HEK293 (cell line): ENCODE data around the gene KCTD14.
A peak's percentile ranks its signal among the peaks of the same experiment; 100 is the strongest.

Experiments
- CTCF ChIA-PET: fragments of 350-600 bp; formaldehyde crosslinking; extraction: SDS; loops from one replicate; lab custom pipeline; 2021; ENCODE audit warnings: antibody characterized with exemption; lab: Yijun Ruan, JAX
- POLR2A ChIA-PET: fragments of 300-600 bp; formaldehyde crosslinking; extraction: SDS; loops from one replicate; lab custom pipeline; 2020; ENCODE audit warnings: antibody characterized with exemption, inconsistent platforms; lab: Yijun Ruan, JAX
- H3K27ac ChIP-seq: fragments of 200-500 bp; sonication (Bioruptor generic); 2 replicates; pipeline ENCODE4 v1.5.1; 2014; ENCODE audit warnings: low read depth, low read length, control low read depth, inconsistent platforms; ENCODE audit errors: extremely low read depth
- H3K36me3 ChIP-seq, 2 experiments: fragments of 200-500 bp in 1 of 2; sonication (Bioruptor generic) in 1 of 2; 1 replicate in 1 of 2; 2 replicates in 1 of 2; pipeline ENCODE4 v1.5.1; 2014 to 2017; ENCODE audit warnings: inconsistent platforms in 2 of 2, low read length in 2 of 2; ENCODE audit not compliant: control insufficient read depth in 2 of 2, insufficient read depth in 1 of 2
- H3K4me1 ChIP-seq: fragments of 200-500 bp; sonication (Bioruptor generic); 2 replicates; pipeline ENCODE4 v1.5.1; 2014; ENCODE audit warnings: mild to moderate bottlenecking, low read length, inconsistent platforms; ENCODE audit not compliant: control insufficient read depth, insufficient read depth
- H3K4me3 ChIP-seq: 2 replicates; pipeline ENCODE4 v1.5.1; 2011; ENCODE audit warnings: low read depth, mild to moderate bottlenecking, control low read depth, low read length, moderate library complexity
- H3K9me3 ChIP-seq: fragments of 200-500 bp; sonication (Bioruptor generic); 2 replicates; pipeline ENCODE4 v1.5.1; 2014; ENCODE audit warnings: low read depth, low read length, inconsistent platforms; ENCODE audit not compliant: control insufficient read depth, insufficient read depth
- GFI1B ChIP-seq: fragments of 450-650 bp; formaldehyde crosslinking; IDR thresholded peaks from 2 replicates; pipeline ENCODE4 v1.5.1; 2016; ENCODE audit warnings: missing biosample characterization, missing genetic modification characterization
- PRDM2 ChIP-seq: fragments of 450-650 bp; formaldehyde crosslinking; IDR thresholded peaks from 2 replicates; pipeline ENCODE4 v1.5.1; 2016; ENCODE audit warnings: missing biosample characterization, missing genetic modification characterization, borderline replicate concordance
- YY2 ChIP-seq: fragments of 450-650 bp; formaldehyde crosslinking; IDR thresholded peaks from 2 replicates; pipeline ENCODE4 v1.5.1; 2016; ENCODE audit warnings: missing biosample characterization, missing genetic modification characterization
- ZBTB17 ChIP-seq: fragments of 450-650 bp; formaldehyde crosslinking; IDR thresholded peaks from 2 replicates; pipeline ENCODE4 v1.5.1; 2016; ENCODE audit warnings: missing biosample characterization, missing genetic modification characterization
- ZFP37 ChIP-seq: fragments of 450-650 bp; formaldehyde crosslinking; IDR thresholded peaks from 2 replicates; pipeline ENCODE4 v1.5.1; 2016; ENCODE audit warnings: missing biosample characterization, missing genetic modification characterization
- ZNF114 ChIP-seq: fragments of 450-650 bp; formaldehyde crosslinking; IDR thresholded peaks from 2 replicates; pipeline ENCODE4 v1.5.0; 2017; ENCODE audit warnings: missing biosample characterization, missing genetic modification characterization
- ZNF19 ChIP-seq: fragments of 450-650 bp; formaldehyde crosslinking; IDR thresholded peaks from 2 replicates; pipeline ENCODE4; 2016; ENCODE audit warnings: missing biosample characterization, missing genetic modification characterization, low read depth
- ZNF394 ChIP-seq: fragments of 450-650 bp; formaldehyde crosslinking; IDR thresholded peaks from 2 replicates; pipeline ENCODE4 v1.5.1; 2016; ENCODE audit warnings: missing biosample characterization, missing genetic modification characterization, mild to moderate bottlenecking, moderate library complexity, borderline replicate concordance
- ZNF501 ChIP-seq: fragments of 450-650 bp; formaldehyde crosslinking; IDR thresholded peaks from 2 replicates; pipeline ENCODE4 v1.5.1; 2016; ENCODE audit warnings: missing biosample characterization, missing genetic modification characterization
- ZNF555 ChIP-seq: fragments of 450-650 bp; formaldehyde crosslinking; conservative IDR thresholded peaks from 2 replicates; pipeline ENCODE4 v1.5.1; 2017; ENCODE audit warnings: missing biosample characterization, mild to moderate bottlenecking, missing genetic modification characterization, inconsistent platforms
- ZNF76 ChIP-seq: fragments of 450-650 bp; formaldehyde crosslinking; IDR thresholded peaks from 2 replicates; pipeline ENCODE4; 2016; ENCODE audit warnings: low read depth, missing biosample characterization, missing genetic modification characterization, borderline replicate concordance
- ZSCAN16 ChIP-seq: fragments of 450-650 bp; formaldehyde crosslinking; IDR thresholded peaks from 2 replicates; pipeline ENCODE4 v1.5.1; 2016; ENCODE audit warnings: missing biosample characterization, missing genetic modification characterization
- ZXDB ChIP-seq: fragments of 450-650 bp; formaldehyde crosslinking; IDR thresholded peaks from 2 replicates; pipeline ENCODE4 v1.5.1; 2016; ENCODE audit warnings: missing biosample characterization, missing genetic modification characterization
- TF ChIP-seq, protein P1 (sequence below): fragments of 450-650 bp; formaldehyde crosslinking; conservative IDR thresholded peaks from 2 replicates; pipeline ENCODE4 v1.5.1; 2016; ENCODE audit warnings: low read depth, missing biosample characterization, missing genetic modification characterization
- TF ChIP-seq, protein P2 (sequence below): fragments of 450-650 bp; formaldehyde crosslinking; IDR thresholded peaks from 2 replicates; pipeline ENCODE4 v1.5.1; 2016; ENCODE audit warnings: missing biosample characterization, missing genetic modification characterization
- TF ChIP-seq, protein P3 (sequence below): sonication (generic); formaldehyde crosslinking; IDR thresholded peaks from 2 replicates; pipeline ENCODE4 v1.8.1; 2022; ENCODE audit warnings: mild to moderate bottlenecking, moderate library complexity, missing genetic modification reagents
- TF ChIP-seq, protein P4 (sequence below): fragments of 450-650 bp; formaldehyde crosslinking; IDR thresholded peaks from 2 replicates; pipeline ENCODE4 v1.5.1; 2016; ENCODE audit warnings: missing biosample characterization, missing genetic modification characterization
- TF ChIP-seq, protein P5 (sequence below): fragments of 450-650 bp; formaldehyde crosslinking; IDR thresholded peaks from 2 replicates; pipeline ENCODE4 v1.5.1; 2016; ENCODE audit warnings: missing biosample characterization, missing genetic modification characterization

KCTD14 gene

DNA sequence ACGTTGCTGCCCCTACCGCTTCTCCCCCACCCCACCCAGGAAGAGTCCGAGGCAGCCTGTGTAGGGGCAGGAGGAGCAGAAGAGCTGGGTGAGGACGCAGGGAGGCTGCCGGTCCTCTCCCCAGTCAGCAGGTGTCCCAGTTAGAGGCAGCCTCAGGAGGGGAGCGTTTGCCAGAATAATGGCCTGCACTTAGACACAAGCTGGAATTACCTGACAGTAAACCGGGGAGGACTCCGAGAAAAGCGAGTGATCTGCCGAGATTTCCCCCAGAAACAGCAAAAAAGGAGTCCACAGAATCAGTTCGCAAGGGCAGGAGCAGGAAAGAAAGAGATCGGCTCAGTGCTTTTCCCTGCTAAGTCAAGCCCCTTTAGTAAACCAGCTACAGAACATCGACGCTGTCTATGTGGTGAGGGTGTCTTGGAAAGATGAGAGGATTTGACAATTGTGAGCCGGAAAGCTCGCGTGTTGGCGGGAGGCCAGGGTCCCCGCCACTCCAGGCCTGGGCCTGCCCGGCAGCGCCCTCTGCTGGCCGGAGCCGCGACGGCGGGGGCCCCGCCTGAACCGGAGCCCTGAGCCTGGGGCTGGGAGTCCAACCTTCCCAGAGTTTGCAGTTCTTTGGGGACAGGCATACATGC, 22.9 kb upstream of the KCTD14 start (continued):
- TF ChIP-seq, protein P1, sequence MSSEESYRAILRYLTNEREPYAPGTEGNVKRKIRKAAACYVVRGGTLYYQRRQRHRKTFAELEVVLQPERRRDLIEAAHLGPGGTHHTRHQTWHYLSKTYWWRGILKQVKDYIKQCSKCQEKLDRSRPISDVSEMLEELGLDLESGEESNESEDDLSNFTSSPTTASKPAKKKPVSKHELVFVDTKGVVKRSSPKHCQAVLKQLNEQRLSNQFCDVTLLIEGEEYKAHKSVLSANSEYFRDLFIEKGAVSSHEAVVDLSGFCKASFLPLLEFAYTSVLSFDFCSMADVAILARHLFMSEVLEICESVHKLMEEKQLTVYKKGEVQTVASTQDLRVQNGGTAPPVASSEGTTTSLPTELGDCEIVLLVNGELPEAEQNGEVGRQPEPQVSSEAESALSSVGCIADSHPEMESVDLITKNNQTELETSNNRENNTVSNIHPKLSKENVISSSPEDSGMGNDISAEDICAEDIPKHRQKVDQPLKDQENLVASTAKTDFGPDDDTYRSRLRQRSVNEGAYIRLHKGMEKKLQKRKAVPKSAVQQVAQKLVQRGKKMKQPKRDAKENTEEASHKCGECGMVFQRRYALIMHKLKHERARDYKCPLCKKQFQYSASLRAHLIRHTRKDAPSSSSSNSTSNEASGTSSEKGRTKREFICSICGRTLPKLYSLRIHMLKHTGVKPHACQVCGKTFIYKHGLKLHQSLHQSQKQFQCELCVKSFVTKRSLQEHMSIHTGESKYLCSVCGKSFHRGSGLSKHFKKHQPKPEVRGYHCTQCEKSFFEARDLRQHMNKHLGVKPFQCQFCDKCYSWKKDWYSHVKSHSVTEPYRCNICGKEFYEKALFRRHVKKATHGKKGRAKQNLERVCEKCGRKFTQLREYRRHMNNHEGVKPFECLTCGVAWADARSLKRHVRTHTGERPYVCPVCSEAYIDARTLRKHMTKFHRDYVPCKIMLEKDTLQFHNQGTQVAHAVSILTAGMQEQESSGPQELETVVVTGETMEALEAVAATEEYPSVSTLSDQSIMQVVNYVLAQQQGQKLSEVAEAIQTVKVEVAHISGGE (tag by site-specific recombination) = no peak
- TF ChIP-seq ZNF555 (tag by site-specific recombination) (no peak), ZNF501 (tag by site-specific recombination) (peak; percentile 46; the same call in 1 of the 2 replicates), ZBTB17 (peak; percentile 75; the same call in 1 of the 2 replicates), ZNF394 (tag by site-specific recombination) (no peak)

- ChIA-PET POLR2A (no interaction called here), CTCF (interaction anchor here (0.6 to 2.6 kb wide), 9 partner anchors 8 to 268 kb away, joined by 3 to 17 read pairs (median 7); partner anchors contain the start of genes INTS4 and THRSP)
- no peaks in the 10 kb centered on the region for H3K4me1 ChIP-seq
Observed at GRCh38 chr11:78044706-78045105, 21.6 kb upstream of the KCTD14 start.

More at GRCh38 chr11:78044706-78045105, 21.6 kb upstream of the KCTD14 start:
- no peak overlapping the region for H3K27ac ChIP-seq
- no peak overlapping the region for H3K4me3 ChIP-seq
- H3K9me3 ChIP-seq = no peaks in the 10 kb centered on the region
- TF ChIP-seq, protein P2, sequence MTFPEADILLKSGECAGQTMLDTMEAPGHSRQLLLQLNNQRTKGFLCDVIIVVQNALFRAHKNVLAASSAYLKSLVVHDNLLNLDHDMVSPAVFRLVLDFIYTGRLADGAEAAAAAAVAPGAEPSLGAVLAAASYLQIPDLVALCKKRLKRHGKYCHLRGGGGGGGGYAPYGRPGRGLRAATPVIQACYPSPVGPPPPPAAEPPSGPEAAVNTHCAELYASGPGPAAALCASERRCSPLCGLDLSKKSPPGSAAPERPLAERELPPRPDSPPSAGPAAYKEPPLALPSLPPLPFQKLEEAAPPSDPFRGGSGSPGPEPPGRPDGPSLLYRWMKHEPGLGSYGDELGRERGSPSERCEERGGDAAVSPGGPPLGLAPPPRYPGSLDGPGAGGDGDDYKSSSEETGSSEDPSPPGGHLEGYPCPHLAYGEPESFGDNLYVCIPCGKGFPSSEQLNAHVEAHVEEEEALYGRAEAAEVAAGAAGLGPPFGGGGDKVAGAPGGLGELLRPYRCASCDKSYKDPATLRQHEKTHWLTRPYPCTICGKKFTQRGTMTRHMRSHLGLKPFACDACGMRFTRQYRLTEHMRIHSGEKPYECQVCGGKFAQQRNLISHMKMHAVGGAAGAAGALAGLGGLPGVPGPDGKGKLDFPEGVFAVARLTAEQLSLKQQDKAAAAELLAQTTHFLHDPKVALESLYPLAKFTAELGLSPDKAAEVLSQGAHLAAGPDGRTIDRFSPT (tag by site-specific recombination) = no peak
- TF ChIP-seq, protein P3, sequence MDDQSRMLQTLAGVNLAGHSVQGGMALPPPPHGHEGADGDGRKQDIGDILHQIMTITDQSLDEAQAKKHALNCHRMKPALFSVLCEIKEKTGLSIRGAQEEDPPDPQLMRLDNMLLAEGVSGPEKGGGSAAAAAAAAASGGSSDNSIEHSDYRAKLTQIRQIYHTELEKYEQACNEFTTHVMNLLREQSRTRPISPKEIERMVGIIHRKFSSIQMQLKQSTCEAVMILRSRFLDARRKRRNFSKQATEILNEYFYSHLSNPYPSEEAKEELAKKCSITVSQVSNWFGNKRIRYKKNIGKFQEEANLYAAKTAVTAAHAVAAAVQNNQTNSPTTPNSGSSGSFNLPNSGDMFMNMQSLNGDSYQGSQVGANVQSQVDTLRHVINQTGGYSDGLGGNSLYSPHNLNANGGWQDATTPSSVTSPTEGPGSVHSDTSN (CRISPR knock-in tag) = no peak
- TF ChIP-seq ZNF76 (tag by site-specific recombination) (no peak), PRDM2 (tag by site-specific recombination) (no peak), YY2 (no peak), ZXDB (no peak), ZFP37 (tag by site-specific recombination) (no peak), GFI1B (tag by site-specific recombination) (no peak), ZNF19 (tag by site-specific recombination) (no peak), ZSCAN16 (tag by site-specific recombination) (no peak), ZNF114 (no peak)
- TF ChIP-seq, protein P4, sequence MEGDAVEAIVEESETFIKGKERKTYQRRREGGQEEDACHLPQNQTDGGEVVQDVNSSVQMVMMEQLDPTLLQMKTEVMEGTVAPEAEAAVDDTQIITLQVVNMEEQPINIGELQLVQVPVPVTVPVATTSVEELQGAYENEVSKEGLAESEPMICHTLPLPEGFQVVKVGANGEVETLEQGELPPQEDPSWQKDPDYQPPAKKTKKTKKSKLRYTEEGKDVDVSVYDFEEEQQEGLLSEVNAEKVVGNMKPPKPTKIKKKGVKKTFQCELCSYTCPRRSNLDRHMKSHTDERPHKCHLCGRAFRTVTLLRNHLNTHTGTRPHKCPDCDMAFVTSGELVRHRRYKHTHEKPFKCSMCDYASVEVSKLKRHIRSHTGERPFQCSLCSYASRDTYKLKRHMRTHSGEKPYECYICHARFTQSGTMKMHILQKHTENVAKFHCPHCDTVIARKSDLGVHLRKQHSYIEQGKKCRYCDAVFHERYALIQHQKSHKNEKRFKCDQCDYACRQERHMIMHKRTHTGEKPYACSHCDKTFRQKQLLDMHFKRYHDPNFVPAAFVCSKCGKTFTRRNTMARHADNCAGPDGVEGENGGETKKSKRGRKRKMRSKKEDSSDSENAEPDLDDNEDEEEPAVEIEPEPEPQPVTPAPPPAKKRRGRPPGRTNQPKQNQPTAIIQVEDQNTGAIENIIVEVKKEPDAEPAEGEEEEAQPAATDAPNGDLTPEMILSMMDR (tag by site-specific recombination) = no peak
- TF ChIP-seq, protein P5, sequence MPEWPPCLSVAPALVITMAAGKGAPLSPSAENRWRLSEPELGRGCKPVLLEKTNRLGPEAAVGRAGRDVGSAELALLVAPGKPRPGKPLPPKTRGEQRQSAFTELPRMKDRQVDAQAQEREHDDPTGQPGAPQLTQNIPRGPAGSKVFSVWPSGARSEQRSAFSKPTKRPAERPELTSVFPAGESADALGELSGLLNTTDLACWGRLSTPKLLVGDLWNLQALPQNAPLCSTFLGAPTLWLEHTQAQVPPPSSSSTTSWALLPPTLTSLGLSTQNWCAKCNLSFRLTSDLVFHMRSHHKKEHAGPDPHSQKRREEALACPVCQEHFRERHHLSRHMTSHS (tag by site-specific recombination) = no peak
- no peaks in the 10 kb centered on the region for H3K36me3 ChIP-seq
